OCI-LY1 (cell line): ENCODE results near the gene ITSN1.

ENCODE experiments used
- H2AFZ ChIP-seq: fragments of 200-600 bp; sonication (generic), shearing (Covaris generic); 2 replicates; pipeline ENCODE4 v1.6.0; 2014; ENCODE audit warnings: antibody characterized with exemption, mild to moderate bottlenecking, low read length
- H3F3A ChIP-seq: fragments of 200-600 bp; sonication (generic), shearing (Covaris generic); 2 replicates; pipeline ENCODE4 v1.6.0; 2014; ENCODE audit warnings: mild to moderate bottlenecking, antibody characterized with exemption, low read length, moderate library complexity; ENCODE audit not compliant: insufficient read depth
- H3K27ac ChIP-seq: fragments of 200-600 bp; sonication (generic); 2 replicates; pipeline ENCODE4 v1.5.1; 2014; ENCODE audit warnings: low read length, mixed run types, mild to moderate bottlenecking, low read depth; ENCODE audit not compliant: poor library complexity, severe bottlenecking
- H3K27me3 ChIP-seq: fragments of 200-600 bp; sonication (generic); 2 replicates; pipeline ENCODE4 v1.6.0; 2014; ENCODE audit warnings: antibody characterized with exemption, mild to moderate bottlenecking, low read length, moderate library complexity; ENCODE audit not compliant: insufficient read depth
- H3K36me3 ChIP-seq: fragments of 200-600 bp; sonication (generic); 2 replicates; pipeline ENCODE4 v1.6.1; 2014; ENCODE audit warnings: mild to moderate bottlenecking, antibody characterized with exemption, low read length, moderate library complexity, mixed read lengths; ENCODE audit not compliant: insufficient read depth
- H3K4me1 ChIP-seq: fragments of 200-600 bp; sonication (generic); 2 replicates; pipeline ENCODE4 v1.5.1; 2014; ENCODE audit warnings: mild to moderate bottlenecking, low read length, moderate library complexity; ENCODE audit not compliant: insufficient read depth, severe bottlenecking
- H3K4me2 ChIP-seq: fragments of 200-600 bp; sonication (generic), shearing (Covaris generic); 2 replicates; pipeline ENCODE4 v1.6.1; 2014; ENCODE audit warnings: low read length
- H3K4me3 ChIP-seq: fragments of 200-600 bp; sonication (generic); 2 replicates; pipeline ENCODE4 v1.5.1; 2014; ENCODE audit warnings: low read length, low read depth, mild to moderate bottlenecking, mixed read lengths; ENCODE audit not compliant: poor library complexity, severe bottlenecking
- H3K79me2 ChIP-seq: fragments of 200-600 bp; shearing (Covaris generic); 2 replicates; pipeline ENCODE4 v1.6.1; 2016; ENCODE audit warnings: mixed run types, low read length, mixed read lengths; ENCODE audit not compliant: insufficient read depth
- H3K9ac ChIP-seq: fragments of 200-600 bp; sonication (generic), shearing (Covaris generic); 2 replicates; pipeline ENCODE4 v1.6.1; 2014; ENCODE audit warnings: mild to moderate bottlenecking, low read length, mixed read lengths
- H3K9me2 ChIP-seq: fragments of 200-600 bp; sonication (generic), shearing (Covaris generic); 2 replicates; pipeline ENCODE4 v1.6.1; 2014; ENCODE audit warnings: low read depth, mild to moderate bottlenecking, low read length, mixed read lengths
- H3K9me3 ChIP-seq: fragments of 200-600 bp; shearing (Covaris generic); 2 replicates; pipeline ENCODE4 v1.6.1; 2014; ENCODE audit warnings: low read length, mixed read lengths
- H4K20me1 ChIP-seq: fragments of 200-600 bp; sonication (generic), shearing (Covaris generic); 2 replicates; pipeline ENCODE4 v1.6.0; 2016; ENCODE audit warnings: mild to moderate bottlenecking, low read length; ENCODE audit not compliant: insufficient read depth
- EZH2 ChIP-seq: fragments of 200-600 bp; sonication (generic), shearing (Covaris generic); IDR thresholded peaks from 2 replicates; pipeline ENCODE4 v1.8.0; 2017; ENCODE audit warnings: borderline replicate concordance, mixed run types, mild to moderate bottlenecking, antibody characterized with exemption, low read length, moderate library complexity, mixed read lengths
- TF ChIP-seq, protein P1 (sequence below): fragments of 200-600 bp; sonication (generic), shearing (Covaris generic); IDR thresholded peaks from 2 replicates; pipeline ENCODE4 v1.5.1; 2017; ENCODE audit warnings: mild to moderate bottlenecking, antibody characterized with exemption, low read length, moderate library complexity, mixed read lengths

Gene ITSN1

DNA sequence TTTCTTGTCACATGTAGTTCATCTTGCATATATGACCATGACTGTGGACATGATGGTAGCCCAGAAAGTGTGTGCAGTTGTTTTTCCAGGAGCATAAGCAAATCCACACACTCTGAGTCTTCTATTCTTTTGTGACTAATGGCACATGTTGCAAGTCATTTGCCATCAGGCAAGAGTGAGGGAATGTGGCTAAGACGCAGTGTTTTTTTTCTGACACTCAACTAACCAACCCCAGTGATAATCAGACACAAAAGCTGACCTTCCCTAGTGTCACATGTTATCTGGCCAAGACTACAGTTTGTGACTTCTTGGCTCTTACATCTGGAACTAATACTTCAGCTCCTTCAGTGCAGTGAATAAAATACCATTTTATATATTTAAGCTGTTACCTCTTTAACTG is 108.8 kb downstream of the ITSN1 start:
- H3F3A ChIP-seq, result no peaks in the 10 kb centered on the region
- no peaks in the 10 kb centered on the region for H3K4me1 ChIP-seq
- H3K36me3 ChIP-seq, result no peaks in the 10 kb centered on the region
- H3K79me2 ChIP-seq, result no peaks in the 10 kb centered on the region
- no peaks in the 10 kb centered on the region for H4K20me1 ChIP-seq
- no peaks in the 10 kb centered on the region for H3K27me3 ChIP-seq
- peaks cover 7% of the 10 kb centered on the region for H3K9me3 ChIP-seq
- H3K9ac ChIP-seq, result no peak overlapping the region
- H3K4me2 ChIP-seq, result no peak overlapping the region
- no peak overlapping the region for H3K4me3 ChIP-seq
- no peak overlapping the region for H2AFZ ChIP-seq
- no peak overlapping the region for H3K27ac ChIP-seq
- TF ChIP-seq, protein P1, sequence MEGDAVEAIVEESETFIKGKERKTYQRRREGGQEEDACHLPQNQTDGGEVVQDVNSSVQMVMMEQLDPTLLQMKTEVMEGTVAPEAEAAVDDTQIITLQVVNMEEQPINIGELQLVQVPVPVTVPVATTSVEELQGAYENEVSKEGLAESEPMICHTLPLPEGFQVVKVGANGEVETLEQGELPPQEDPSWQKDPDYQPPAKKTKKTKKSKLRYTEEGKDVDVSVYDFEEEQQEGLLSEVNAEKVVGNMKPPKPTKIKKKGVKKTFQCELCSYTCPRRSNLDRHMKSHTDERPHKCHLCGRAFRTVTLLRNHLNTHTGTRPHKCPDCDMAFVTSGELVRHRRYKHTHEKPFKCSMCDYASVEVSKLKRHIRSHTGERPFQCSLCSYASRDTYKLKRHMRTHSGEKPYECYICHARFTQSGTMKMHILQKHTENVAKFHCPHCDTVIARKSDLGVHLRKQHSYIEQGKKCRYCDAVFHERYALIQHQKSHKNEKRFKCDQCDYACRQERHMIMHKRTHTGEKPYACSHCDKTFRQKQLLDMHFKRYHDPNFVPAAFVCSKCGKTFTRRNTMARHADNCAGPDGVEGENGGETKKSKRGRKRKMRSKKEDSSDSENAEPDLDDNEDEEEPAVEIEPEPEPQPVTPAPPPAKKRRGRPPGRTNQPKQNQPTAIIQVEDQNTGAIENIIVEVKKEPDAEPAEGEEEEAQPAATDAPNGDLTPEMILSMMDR, result no peak
- TF ChIP-seq EZH2, result no peak
- no peaks in the 10 kb centered on the region for H3K9me2 ChIP-seq

DNA sequence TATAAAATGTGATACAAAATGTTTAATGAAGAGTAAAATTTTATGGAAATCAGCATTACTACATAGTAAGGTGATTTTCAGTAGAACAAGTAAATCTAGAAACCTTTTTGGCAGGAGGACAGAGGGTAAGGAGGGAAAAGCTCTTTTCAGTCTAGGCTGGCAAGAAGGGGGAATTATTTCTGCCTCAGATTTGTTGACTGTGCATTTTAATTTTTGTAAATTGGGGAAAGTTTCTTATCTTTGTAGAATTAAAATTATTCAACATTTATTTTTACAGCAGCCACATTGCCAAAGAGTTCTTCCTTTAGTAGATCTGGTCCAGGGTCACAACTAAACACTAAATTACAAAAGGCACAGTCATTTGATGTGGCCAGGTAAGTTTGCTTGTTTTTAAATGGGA is 109.2 kb downstream of the ITSN1 start:
- Histone ChIP-seq H3K4me2 (no peak overlapping the region), H3K9me2 (no peaks in the 10 kb centered on the region), H3K27me3 (no peaks in the 10 kb centered on the region), H3K4me1 (no peaks in the 10 kb centered on the region), H3K4me3 (no peak overlapping the region), H3K27ac (no peak overlapping the region), H3F3A (no peaks in the 10 kb centered on the region), H4K20me1 (no peaks in the 10 kb centered on the region), H3K36me3 (no peaks in the 10 kb centered on the region), H3K79me2 (no peaks in the 10 kb centered on the region), H3K9ac (no peak overlapping the region), H3K9me3 (peaks cover 7% of the 10 kb centered on the region), H2AFZ (no peak overlapping the region)
- TF ChIP-seq EZH2, result no peak
- TF ChIP-seq, protein P1, result no peak

DNA sequence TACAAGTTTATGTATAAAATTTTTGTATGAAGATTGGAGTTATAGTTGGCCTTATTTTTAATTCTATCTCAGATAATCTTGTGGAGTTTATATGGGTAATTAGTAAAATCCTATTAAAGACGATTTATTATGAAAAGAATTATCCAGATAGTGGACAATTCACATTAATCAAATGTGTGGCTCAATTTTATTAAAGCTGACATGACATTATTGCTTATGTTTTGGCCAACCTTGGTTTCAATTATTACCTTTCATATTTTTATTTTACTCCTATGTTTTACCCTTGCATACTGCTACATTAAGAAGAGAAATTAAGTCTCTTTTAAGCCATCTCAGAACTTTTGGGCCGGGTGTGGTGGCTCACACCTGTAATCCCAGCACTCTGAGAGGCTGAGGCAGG is 110.0 kb downstream of the ITSN1 start:
- Histone ChIP-seq H3K4me3 (no peak overlapping the region), H3F3A (no peaks in the 10 kb centered on the region), H3K9me3 (peaks cover 4% of the 10 kb centered on the region), H3K4me2 (no peak overlapping the region), H3K27me3 (no peaks in the 10 kb centered on the region), H2AFZ (no peak overlapping the region), H3K9ac (no peak overlapping the region), H3K27ac (no peak overlapping the region), H4K20me1 (no peaks in the 10 kb centered on the region), H3K4me1 (no peaks in the 10 kb centered on the region), H3K36me3 (no peaks in the 10 kb centered on the region), H3K79me2 (no peaks in the 10 kb centered on the region), H3K9me2 (no peaks in the 10 kb centered on the region)
- TF ChIP-seq EZH2, result no peak
- TF ChIP-seq, protein P1, result no peak
